Measurements from ENCODE around the gene ATXN1L.
"Not testable (repeated sequence)": the region's sequence is repeated elsewhere in the genome, so short reads cannot be mapped to it uniquely, and the experiment has no call there.

Gene ATXN1L

GRCh38 chr16:71863995-71864394 is 18.2 kb downstream of the ATXN1L start:
- CTCF ChIA-PET = interaction anchor here (1.2 to 4.7 kb wide), 3 partner anchors 8 to 99 kb away, joined by 3 to 35 read pairs (median 4); partner anchors contain the start of gene ZNF821
- no peak for TF ChIP-seq CTCF (IDR thresholded peaks at IDR 0.05; ENCODE audit: control extremely low read depth, extremely low read depth, low read depth, missing control alignments)
- no peak for DNase-seq (ENCODE audit: extremely low spot score)
- POLR2A ChIA-PET = interaction anchor here (0.8 kb wide), 1 partner anchor 55 kb away, joined by 3 read pairs; the partner anchor contains the start of gene AP1G1

DNA sequence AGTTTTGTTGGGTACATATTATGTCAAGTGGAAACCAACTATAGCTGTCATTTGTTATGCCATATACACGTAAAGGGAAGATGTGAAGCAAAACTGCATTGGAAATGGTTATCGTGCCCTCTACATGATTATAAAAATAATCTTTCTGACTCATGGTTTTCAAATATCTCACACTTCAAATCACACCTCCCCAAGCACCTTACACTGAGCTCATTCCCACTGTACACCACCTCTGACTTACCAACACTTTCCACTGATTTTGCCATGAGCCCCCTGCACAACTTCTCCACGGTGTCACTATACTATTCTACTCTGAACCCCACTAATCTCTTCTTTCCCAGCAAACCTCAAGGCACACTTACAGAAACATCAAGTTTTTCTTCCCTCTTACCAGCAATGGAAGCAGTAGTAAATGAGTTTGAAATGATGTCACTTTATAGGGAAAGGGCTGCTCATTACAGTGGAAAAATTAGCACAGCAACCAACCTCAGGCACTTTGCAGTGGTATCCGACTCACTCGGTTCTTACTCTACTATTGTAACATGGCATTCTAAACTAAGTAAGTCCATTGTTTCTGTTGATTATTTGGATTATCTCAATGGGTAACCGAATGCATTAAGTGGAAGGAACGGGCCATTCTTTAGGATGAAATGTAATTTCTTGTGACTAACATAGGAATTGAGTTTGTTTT is 19.5 kb downstream of the ATXN1L start:
- no peak for TF ChIP-seq CTCF (IDR thresholded peaks at IDR 0.05; ENCODE audit: control extremely low read depth, extremely low read depth, low read depth, missing control alignments)
- POLR2A ChIA-PET = no interaction called here
- DNase-seq (ENCODE audit: extremely low spot score) = no peak
- CTCF ChIA-PET = interaction anchor here (1.3 to 4.7 kb wide), 3 partner anchors 8 to 18 kb away, joined by 5 to 35 read pairs (median 11); partner anchors contain the start of gene ZNF821

- CTCF ChIA-PET = interaction anchor here (0.8 to 4.7 kb wide), 4 partner anchors 8 to 16 kb away, joined by 4 to 35 read pairs (median 8); partner anchors contain the start of gene ZNF821
- POLR2A ChIA-PET; DNase-seq (ENCODE audit: extremely low spot score): not testable (repeated sequence)
Measured at GRCh38 chr16:71867175-71867574, 21.4 kb downstream of the ATXN1L start.

- no peak for TF ChIP-seq CTCF (IDR thresholded peaks at IDR 0.05; ENCODE audit: control extremely low read depth, extremely low read depth, low read depth, missing control alignments)
- no peak for DNase-seq (ENCODE audit: extremely low spot score)
- CTCF ChIA-PET = interaction anchor here (0.8 to 1.0 kb wide), 3 partner anchors 11 to 15 kb away, joined by 3 to 4 read pairs (median 4); no protein-coding TSS in a partner anchor
- POLR2A ChIA-PET = no interaction called here
Measured at GRCh38 chr16:71867939-71868338, 22.2 kb downstream of the ATXN1L start.

GRCh38 chr16:71869089-71869488 is 23.3 kb downstream of the ATXN1L start:
- DNase-seq (ENCODE audit: extremely low spot score) = no peak
- ChIA-PET POLR2A (no interaction called here), CTCF (interaction anchor here (0.7 to 7.6 kb wide), 3 partner anchors 11 to 93 kb away, joined by 3 to 91 read pairs (median 3); partner anchors contain the start of gene ZNF821)
- TF ChIP-seq CTCF (IDR thresholded peaks at IDR 0.05; ENCODE audit: control extremely low read depth, extremely low read depth, low read depth, missing control alignments) = no peak

DNA sequence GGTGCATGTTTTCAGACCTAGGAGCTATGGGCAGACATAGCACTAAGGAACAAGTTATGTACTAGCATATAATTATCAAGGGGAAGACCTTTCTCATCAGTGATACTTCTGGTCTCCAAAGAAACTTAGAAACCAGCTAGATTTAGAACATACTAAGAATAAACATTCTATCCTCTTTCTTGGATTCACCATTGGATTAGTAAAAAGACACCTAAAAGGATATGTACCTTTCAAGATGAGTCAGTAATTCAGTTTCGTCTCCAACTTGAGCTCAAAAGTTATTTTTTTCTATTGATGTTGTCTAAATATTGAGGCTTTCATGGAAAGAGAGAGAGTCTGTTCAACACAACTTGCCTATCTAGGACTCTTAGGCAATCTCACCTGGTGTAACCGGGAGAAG is 25.0 kb downstream of the ATXN1L start:
- CTCF ChIA-PET = interaction anchor here (1.1 to 7.6 kb wide), 6 partner anchors 12 to 31 kb away, joined by 3 to 91 read pairs (median 4); partner anchors contain the start of gene ZNF821
- POLR2A ChIA-PET = no interaction called here
- TF ChIP-seq CTCF (IDR thresholded peaks at IDR 0.05; ENCODE audit: control extremely low read depth, extremely low read depth, low read depth, missing control alignments) = no peak
- no peak for DNase-seq (ENCODE audit: extremely low spot score)

DNA sequence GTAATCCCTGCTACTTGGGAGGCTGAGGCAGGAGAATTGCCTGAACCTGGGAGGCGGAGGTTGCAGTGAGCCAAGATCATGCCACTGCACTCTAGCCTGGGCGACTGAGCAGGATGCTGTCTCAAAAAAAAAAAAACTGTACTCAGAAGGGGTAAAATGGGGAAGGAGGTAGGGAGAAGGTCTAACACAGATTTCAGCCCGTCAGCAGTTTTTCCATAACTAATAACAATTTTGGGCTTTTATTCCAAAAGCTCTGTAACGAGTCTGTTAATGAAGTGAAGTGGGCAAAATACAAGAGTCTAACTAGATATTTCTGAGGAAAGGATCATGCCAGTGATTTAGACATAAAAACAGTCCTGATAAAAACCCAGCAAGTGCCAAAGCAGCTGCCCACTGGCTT is 27.4 kb downstream of the ATXN1L start:
- POLR2A ChIA-PET = no interaction called here
- CTCF ChIA-PET = interaction anchor here (1.1 to 7.6 kb wide), 6 partner anchors 10 to 88 kb away, joined by 3 to 91 read pairs (median 4); partner anchors contain the start of gene ZNF821
- no peak for DNase-seq (ENCODE audit: extremely low spot score)
- TF ChIP-seq CTCF (IDR thresholded peaks at IDR 0.05; ENCODE audit: control extremely low read depth, extremely low read depth, low read depth, missing control alignments) = no peak
